SIG-M5 treated with dmso at 0.1 percent for 504 hours (cell line): ENCODE measurements around the gene RPL13.
A peak's percentile ranks its signal among the peaks of the same experiment; 100 is the strongest.

Source experiments
- DNase-seq: peaks from one replicate; lab custom pipeline; 2025; ENCODE audit not compliant: unreplicated experiment; lab: John Stamatoyannopoulos, UW

The RPL13 gene

DNA sequence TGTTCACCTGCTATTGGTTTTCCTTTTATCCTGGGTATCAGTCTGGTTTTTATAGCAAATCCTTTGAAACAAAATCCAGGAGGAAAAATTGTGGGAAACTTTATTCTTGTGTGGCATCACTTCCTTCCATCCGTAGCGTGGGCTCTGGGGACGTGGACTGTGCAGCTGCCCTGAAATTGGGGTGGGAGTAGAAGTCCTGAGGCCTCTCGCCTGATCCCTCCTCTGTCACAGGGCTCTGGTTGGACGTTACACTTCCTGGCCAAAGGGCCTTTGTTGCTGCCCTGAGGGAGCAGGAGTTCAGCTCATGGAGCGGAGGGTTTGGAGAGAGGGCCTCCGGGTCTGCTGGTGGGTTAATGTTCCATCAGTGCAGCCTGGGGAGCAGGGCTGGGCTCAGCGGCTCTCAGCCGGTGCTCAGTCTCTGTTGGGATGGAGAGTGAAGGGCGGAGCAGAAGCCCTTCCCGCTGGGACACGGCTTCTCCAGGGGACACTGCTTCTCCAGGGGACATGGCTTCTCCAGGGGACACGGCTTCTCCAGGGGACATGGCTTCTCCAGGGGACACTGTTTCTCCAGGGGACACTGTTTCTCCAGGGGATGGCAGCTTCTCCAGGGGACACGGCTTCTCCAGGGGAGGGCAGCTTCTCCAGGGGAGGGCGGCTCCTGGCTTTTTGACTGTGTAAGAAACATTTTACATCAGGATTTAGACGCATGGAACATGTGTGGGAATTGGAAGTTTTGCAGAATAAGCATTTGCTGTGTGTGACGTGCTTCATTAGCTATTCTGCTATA, 15.2 kb upstream of the RPL13 start:
- no peak for DNase-seq

DNA sequence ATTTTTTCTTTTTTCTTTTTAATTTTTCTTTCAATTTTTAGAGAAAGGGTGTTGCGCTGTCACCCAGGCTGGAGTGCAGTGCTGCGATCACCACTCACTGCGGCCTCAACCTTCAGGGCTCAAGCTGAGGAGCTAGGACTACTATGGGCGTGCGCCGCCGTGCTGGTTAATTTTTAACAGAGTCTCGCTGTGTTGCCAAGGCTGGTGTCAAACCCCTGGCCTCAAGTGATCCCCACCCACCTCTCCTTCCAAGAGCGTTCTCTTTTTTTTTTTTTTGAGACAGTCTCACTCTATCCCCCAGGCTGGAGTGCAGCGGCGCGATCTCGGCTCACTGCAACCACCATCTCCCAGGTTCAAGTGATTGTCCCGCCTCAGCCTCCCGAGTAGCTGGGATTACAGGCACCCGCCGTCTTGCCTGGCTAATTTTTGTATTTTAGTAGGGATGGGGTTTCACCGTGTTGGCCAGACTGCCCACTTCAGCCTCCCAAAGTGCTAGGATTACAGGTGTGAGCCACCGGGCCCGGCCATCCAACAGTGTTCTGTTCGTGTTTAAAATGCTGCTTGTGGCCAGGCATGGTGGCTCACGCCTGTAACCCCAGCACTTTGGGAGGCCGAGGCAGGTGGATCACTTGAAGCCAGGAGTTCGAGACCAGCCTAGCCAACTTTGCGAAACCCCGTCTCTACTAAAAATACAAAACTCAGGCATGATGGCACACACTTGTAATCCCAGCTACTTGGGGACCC, 14.5 kb upstream of the RPL13 start:
- no peak for DNase-seq

DNA sequence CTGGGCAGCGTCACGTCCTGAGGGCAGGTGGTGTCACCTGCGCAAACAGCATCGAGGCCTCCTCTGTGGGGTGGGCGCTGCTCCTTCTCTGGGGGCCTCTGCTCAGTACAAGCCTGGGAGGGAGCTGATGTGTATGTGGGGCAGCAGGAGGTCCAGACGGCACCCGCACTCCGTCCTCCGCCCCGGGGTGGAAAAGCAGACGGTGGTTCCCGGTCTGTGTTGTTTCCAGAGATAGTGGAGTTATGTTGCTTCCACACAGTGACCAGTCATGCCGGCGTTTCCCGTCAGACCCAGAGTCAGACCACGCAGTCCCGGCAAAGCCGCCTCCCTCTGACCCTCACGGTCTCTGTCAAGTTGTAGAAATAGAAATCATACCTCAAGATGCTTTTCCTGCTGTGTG, 13.7 kb upstream of the RPL13 start:
- DNase-seq, result no peak

DNA sequence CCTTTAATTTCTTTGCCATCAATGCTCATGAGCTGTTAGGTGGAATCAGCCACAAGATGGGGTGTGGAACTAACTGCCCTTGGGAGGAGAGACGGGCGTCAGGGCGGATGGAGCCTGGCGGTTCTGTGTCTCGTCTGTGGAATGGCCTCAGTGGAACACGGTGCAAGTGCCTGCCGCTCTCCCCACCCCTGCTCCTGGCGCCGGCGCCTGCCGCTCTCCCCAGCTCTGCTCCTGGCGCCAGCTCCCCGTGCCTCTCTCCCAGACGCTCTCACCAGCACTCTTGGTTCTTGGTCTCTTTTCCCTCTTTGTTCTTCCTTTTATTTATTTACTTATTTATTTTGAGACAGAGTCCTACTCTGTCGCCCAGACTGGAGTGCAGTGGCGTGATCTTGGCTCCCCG, 13.2 kb upstream of the RPL13 start:
- no peak for DNase-seq

DNA sequence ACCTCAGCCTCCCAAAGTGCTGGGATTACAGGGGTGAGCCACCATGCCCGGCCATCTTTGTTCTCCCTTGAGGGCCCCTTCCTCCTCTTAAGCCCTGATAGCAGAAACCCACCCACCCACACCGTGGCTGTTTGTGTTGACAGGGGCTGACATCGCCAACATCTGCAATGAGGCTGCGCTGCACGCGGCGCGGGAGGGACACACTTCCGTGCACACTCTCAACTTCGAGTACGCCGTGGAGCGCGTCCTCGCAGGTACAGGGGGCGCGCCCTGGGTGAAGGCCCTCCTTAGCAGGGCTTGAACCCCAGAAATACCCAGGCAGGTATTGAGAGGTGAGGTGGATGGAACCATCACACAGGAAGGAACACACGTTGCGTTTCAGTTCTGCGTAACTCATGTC, 12.6 kb upstream of the RPL13 start:
- no peak for DNase-seq

DNA sequence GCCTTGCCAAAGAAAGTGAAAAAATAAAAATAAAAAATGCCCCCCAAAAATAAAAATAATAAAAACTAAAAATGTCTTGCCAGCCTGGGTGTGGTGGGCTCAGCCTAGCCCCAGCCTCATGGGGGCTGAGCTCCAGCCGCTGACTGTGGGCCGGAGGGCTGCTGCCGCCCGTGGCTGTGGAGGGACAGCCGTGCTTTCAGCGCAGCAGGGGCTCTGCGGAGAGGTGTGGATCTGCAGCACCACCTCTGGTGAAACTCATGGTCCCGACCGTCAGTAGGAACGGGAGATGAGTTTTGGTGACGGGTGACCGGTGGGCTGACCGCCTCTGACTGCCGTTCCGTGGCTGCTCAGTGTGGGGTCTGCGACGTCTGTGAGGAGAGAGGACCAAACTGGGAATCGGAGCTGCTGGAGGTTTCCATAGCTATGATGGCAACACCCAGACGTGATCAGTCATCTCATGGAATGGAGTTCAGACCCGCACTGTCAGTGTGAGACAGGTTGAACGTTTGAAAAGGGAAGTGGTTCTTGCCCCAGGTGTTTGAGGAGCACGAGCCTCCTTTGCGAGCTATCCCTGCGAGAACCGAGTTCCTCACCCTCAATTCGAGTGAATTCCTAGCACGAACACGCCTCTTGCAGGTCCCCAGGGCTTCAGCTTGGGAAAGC, 12.0 kb upstream of the RPL13 start:
- DNase-seq, result no peak

DNA sequence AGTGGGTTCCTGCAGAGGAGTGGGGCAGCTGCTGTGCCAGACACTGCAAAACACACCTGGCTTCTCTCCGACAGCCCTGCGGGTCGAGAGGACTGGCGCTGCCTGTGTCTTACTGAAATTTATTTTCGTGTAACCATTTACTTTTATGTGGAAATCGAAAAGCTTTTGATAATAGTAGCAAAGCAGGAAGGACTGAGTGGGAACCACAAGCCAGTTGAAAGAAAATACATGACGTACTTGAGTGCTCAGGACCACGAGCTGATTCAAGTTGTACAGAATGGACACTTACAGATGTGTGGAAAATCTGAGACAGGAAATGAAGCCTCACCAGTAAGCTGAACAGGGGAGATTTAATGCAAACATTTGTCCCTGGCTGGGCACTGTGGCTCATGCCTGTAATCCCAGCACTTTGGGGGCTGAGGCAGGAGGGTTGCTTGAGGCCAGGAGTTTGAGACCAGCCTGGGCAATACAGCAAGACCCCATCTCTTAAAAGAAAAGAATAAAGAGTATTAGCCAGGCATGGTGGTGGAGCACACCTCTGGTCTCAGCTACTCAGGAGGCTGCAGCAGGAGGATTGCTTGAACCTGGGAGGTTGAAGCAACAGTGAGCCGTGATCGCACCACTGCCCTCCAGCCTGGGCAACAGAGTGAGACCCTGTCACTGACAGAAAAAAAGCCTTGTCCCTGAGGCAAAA, 11.3 kb upstream of the RPL13 start:
- DNase-seq, result no peak

DNA sequence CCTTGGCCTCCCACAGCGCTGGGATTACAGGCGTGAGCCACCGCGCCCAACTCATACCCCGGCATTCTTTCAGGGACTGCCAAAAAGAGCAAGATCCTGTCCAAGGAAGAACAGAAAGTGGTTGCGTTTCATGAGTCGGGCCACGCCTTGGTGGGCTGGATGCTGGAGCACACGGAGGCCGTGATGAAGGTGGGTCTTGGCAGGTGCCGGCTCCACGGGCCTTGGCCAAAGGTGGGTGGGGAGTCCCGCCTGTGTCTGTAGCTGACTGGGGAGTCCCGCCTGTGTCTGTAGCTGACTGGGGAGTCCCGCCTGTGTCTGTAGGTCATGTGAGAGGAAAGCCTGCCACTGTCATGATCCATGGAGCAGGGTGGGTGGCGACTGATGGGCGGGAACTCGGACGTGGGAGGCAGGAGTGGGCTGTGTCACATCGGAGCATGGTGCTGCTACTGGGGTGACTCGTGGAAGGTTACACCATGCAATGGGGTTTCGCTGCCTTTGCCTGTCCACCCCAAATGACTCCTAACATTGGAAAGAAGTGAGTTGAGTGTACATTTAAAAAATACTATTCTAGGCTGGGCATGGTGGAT, 10.0 kb upstream of the RPL13 start:
- no peak for DNase-seq

DNA sequence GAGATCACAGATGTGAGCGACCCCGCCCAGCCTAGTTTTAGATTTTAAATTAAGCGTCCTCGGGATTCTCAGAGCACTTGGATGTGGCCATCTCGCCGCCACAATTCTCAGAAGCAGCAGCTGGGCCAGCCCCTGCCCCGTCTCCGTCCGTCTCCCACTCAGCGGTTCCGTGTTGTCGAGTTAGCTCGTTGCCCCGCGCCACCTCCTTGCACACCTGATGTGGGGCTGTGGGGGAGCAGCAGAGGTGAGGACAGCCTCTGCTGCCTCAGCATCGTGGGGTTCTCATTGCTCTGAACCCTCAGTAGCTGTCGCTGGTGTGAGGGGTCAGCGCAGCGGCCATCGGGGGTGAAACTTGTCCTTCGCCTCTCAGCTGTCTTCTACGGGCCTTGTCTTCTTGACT, 8.2 kb upstream of the RPL13 start:
- no peak for DNase-seq

DNA sequence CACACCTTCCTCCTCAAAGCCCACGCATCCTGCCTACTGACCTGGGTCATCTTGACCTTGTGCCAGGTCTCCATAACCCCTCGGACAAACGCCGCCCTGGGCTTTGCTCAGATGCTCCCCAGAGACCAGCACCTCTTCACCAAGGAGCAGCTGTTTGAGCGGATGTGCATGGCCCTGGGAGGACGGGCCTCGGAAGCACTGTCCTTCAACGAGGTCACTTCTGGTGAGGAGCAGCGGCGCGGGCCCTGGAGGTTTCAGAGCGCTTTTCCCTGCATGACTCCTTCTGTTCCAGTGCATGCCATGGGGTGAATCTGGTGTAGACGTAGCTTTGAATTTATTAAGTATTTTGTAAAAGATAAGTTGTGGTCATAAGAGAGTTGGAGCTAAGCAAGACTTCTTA, 7.6 kb upstream of the RPL13 start:
- no peak for DNase-seq

DNA sequence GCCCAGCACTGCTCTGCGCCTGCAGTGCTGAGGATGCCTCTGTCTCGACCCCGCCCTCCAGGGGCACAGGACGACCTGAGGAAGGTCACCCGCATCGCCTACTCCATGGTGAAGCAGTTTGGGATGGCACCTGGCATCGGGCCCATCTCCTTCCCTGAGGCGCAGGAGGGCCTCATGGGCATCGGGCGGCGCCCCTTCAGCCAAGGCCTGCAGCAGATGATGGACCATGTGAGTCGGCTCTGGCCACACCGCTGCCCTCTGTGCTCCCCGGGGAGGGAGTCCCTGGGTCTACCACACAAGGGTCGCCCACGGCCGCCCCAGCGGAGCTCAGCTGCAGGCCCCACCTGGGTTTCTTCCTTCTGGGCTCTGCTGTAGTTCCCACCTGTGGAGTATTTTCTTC, 6.7 kb upstream of the RPL13 start:
- DNase-seq, result no peak

DNA sequence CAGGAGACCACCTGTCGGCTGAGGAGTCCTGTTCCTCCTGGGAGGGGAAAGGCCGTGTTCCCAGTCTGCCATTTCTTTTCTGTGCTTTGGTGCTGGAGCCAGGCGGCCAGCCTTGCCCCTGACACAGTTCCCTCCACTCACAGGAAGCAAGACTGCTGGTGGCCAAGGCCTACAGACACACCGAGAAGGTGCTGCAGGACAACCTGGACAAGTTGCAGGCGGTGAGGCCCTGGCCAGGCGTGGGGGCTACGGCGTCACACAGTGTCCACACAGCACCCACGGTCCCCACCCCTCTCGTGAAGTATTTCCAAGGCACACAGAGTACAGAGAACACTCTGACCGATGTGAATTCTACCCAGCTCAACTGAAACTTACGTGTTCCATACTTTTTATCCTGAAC, 6.1 kb upstream of the RPL13 start:
- DNase-seq, result no peak

DNA sequence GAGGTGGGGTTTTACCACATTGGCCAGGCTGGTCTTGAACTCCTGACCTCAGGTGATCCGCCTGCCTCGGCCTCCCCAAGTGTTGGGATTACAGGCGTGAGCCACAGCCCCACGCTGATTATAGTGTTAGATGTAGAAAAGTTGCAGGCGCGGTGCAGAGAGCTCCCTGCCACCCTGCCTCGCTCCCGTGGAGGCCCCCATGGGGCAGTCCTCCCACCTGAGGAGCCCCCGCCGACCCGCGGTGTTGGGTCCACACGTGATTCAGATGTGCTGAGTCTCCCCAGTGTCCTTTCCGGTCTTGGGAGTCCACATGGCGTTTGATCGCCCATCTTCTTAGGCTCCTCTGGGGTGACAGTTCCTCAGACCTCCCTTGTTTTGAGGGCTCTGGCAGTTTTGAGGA, 5.2 kb upstream of the RPL13 start:
- DNase-seq, result no peak

DNA sequence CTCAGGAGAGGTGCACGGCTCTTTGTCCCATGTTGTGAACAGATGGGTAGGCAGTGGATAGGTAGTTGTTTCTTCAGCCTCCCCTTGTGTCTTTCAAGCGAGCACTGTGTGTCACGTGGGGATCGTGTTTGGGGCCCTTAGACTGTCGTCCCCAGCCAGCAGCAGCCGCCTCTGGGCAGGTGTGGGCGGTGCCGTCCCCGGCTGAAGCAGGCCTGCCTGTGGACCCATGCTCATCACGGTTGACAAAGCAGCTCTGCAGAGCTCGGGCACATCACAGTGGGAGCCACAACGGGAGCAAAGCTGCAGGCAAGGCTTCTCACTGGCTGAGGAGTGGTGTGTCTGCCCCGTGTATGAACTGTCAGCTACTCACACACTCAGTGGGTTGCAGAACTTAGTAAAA, 4.7 kb upstream of the RPL13 start:
- no peak for DNase-seq

DNA sequence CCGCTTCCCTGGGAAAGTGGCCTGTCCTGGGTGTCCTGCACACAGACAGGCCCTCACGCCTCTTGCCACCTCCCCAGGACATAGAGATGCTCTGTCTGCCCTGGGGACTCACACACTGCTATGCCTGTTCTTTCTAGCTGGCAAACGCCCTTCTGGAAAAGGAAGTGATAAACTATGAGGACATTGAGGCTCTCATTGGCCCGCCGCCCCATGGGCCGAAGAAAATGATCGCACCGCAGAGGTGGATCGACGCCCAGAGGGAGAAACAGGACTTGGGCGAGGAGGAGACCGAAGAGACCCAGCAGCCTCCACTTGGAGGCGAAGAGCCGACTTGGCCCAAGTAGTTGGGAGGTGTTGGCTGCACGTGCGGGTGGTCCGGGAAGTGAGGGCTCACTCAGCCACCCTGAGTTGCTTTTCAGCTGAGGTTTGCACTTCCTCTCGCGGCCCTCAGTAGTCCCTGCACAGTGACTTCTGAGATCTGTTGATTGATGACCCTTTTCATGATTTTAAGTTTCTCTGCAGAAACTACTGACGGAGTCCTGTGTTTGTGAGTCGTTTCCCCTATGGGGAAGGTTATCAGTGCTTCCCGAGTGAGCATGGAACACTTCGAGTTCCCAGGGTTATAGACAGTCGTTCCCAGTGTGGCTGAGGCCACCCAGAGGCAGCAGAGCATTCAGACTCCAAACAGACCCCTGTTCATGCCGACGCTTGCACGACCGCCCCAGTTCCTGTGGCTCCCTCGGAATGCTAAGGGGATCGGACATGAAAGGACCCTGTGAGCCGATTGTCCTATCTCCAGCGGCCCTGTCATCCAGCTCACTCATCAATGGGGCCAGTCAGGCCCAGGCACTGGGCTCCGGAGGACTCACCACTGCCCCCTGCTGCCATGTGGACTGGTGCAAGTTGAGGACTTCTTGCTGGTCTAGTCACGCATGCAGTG, 3.5 kb upstream of the RPL13 start:
- peak; percentile 67 for DNase-seq

DNA sequence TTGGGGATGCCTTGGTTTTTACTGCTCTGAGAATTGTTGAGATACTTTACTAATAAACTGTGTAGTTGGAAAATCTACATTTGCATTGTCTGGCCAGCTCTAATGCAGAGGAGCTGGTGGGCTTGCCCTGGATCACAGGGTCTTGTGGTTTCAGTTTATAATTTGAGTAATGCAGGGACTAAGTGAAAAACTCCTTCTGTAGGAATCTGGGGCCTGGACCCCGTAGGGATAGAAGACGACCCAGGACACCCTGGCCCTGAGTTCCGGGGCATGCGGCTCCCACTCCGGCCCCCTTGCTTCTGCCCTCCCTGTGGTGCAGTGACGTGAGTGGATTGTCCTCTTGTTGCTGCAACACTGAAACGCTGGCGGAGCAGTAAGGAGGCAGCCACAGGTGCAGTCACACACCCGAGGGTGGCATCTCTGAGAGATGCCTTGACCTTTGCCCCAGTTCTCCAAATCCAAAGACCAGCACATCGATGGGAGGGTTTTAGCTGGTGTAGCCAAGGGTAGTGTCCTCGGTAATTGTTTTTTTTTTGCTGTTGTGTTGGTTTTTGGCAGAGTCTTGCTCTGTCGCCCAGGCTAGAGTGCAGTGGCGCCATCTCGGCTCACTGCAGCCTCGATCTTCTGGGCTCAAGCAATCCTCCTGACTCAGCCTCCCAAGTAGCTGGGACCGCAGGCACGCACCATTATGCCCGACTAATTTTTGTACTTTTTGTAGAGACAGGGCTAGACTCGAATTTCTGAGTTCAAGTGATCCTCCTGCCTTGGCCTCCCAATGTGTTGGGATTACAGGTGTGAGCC, 2.6 kb upstream of the RPL13 start:
- no peak for DNase-seq

DNA sequence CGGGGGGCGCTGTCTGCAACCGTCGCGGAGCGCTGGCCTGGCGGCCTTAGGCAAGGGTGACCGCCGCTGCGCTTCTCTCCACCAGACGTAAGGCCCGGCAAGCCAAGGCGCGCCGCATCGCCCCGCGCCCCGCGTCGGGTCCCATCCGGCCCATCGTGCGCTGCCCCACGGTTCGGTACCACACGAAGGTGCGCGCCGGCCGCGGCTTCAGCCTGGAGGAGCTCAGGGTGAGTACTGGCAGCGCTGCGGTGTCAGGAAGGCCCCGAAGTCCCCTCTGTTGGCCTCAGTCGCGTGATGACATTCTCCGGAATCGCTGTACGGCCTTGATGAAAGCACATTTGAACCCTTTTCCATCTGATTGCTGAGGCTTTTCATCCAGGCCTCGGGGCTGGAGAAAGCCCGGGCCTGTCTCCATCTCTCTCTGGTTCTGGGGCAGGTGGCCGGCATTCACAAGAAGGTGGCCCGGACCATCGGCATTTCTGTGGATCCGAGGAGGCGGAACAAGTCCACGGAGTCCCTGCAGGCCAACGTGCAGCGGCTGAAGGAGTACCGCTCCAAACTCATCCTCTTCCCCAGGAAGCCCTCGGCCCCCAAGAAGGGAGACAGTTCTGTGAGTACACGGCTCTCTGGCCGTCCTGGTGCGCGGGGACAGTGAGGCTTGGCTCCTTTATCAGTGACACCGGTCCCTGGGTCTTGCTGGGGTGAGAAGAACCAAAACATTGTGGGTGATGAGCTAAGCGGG, 831 bp downstream of the RPL13 start:
- DNase-seq, result no peak

DNA sequence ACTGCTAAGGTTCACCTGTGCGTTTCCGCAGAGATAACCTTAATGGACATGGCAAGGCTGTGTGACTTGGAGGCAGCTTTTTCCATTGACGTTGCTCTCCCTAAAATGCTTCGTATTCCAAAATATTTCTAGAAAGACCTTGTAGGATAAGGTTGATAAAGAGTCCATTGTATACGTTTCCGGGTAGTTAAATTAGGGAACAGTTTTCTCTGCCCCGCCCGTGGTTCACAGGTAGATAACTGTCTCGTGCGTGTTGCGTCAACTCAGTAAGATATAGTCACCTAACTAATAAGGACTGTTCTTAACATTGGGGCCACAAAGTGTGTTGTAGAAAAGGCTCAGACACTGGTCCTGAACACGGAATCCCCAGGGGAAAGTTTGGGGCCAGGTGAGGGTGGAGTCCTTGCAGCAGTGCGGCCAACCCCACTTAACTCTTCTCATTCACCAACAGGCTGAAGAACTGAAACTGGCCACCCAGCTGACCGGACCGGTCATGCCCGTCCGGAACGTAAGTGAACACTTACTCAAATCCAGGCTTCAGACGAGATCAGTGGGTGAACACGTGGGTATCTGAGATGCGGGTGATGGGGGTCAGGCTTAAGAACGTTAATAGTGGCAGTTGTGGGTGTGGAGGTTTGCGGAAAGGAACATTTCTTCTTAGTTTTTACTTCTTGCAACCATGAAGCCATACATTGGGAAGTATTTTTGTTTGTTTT, 1.6 kb downstream of the RPL13 start:
- peak; percentile 29 for DNase-seq
